SK-N-SH (cell line): ENCODE results near the gene SH3RF2. TPM values are rescaled to one million over a fixed set of nuclear protein-coding genes. Genes with fewer than 3 reads are reported as not detected.

ENCODE experiments used
- CTCF ChIA-PET: fragments of 300-600, 350-600 bp; formaldehyde crosslinking; extraction: SDS; loops from one replicate; lab custom pipeline; 2021; lab: Yijun Ruan, JAX
- POLR2A ChIA-PET: fragments of 350-600 bp; sonication (Branson Sonifier 250); formaldehyde crosslinking; extraction: SDS; loops from one replicate; lab custom pipeline; 2020; ENCODE audit warnings: antibody characterized with exemption, inconsistent platforms; lab: Yijun Ruan, JAX
- DNase-seq: peaks from one replicate; pipeline ENCODE4 v3.0.0; 2012
- H2AFZ ChIP-seq: fragments of 200-600 bp; sonication (generic); 2 replicates; pipeline ENCODE4 v1.8.1; 2016; ENCODE audit warnings: antibody characterized with exemption, mild to moderate bottlenecking, low read depth
- H3F3A ChIP-seq: fragments of 200-600 bp; sonication (generic); replicated peaks from 2 replicates; pipeline ENCODE3; 2016; ENCODE audit warnings: antibody characterized with exemption, mild to moderate bottlenecking; ENCODE audit not compliant: insufficient read depth
- H3K27ac ChIP-seq, 2 experiments: fragments of 200-500 bp in 1 of 2; fragments of 200-600 bp in 1 of 2; sonication (Bioruptor generic) in 1 of 2; sonication (generic), shearing (Covaris generic) in 1 of 2; 2 replicates each; pipeline versions ENCODE4 v1.5.1 to v1.6.1; 2014 to 2016; ENCODE audit warnings: low read depth in 2 of 2, inconsistent platforms in 1 of 2, low read length in 1 of 2, mild to moderate bottlenecking in 1 of 2, mixed read lengths in 1 of 2
- H3K27me3 ChIP-seq: fragments of 200-600 bp; sonication (generic), shearing (Covaris generic); 2 replicates; pipeline ENCODE4 v1.6.1; 2016; ENCODE audit warnings: mixed run types; ENCODE audit not compliant: insufficient read depth
- H3K36me3 ChIP-seq, 2 experiments: fragments of 200-500 bp in 1 of 2; fragments of 200-600 bp in 1 of 2; sonication (Bioruptor generic) in 1 of 2; sonication (generic) in 1 of 2; replicated peaks in 1 of 2; 2 replicates each; pipeline versions ENCODE3 to v1.5.1; 2014 to 2016; ENCODE audit warnings: low read length in 1 of 2, mild to moderate bottlenecking in 1 of 2; ENCODE audit not compliant: insufficient read depth in 2 of 2, control insufficient read depth in 1 of 2
- H3K4me1 ChIP-seq, 2 experiments: fragments of 200-500 bp in 1 of 2; fragments of 200-600 bp in 1 of 2; sonication (Bioruptor generic) in 1 of 2; sonication (generic), shearing (Covaris generic) in 1 of 2; 2 replicates each; pipeline versions ENCODE4 v1.5.1 to v1.6.1; 2014 to 2016; ENCODE audit warnings: low read depth in 1 of 2, low read length in 1 of 2, mixed run types in 1 of 2; ENCODE audit not compliant: insufficient read depth in 2 of 2, control insufficient read depth in 1 of 2
- H3K4me2 ChIP-seq: fragments of 200-600 bp; sonication (generic), shearing (Covaris generic); 2 replicates; pipeline ENCODE4 v1.6.1; 2017; ENCODE audit warnings: mixed run types
- H3K4me3 ChIP-seq, 2 experiments: fragments of 200-500 bp in 1 of 2; fragments of 200-600 bp in 1 of 2; sonication (Bioruptor generic) in 1 of 2; sonication (generic), shearing (Covaris generic) in 1 of 2; 2 replicates each; pipeline versions ENCODE4 v1.5.1 to v1.8.1; 2014 to 2016; ENCODE audit warnings: low read depth in 2 of 2, inconsistent platforms in 1 of 2, low read length in 1 of 2, mild to moderate bottlenecking in 1 of 2, mixed read lengths in 1 of 2, moderate library complexity in 1 of 2
- H3K79me2 ChIP-seq: fragments of 200-600 bp; sonication (generic); 2 replicates; pipeline ENCODE4 v1.8.1; 2017; ENCODE audit warnings: mild to moderate bottlenecking; ENCODE audit not compliant: insufficient read depth
- H3K9ac ChIP-seq: fragments of 200-600 bp; sonication (generic); 2 replicates; pipeline ENCODE4 v1.6.1; 2017; ENCODE audit warnings: mixed run types
- H3K9me2 ChIP-seq: fragments of 200-600 bp; sonication (generic); 2 replicates; pipeline ENCODE4 v1.6.1; 2017; ENCODE audit warnings: mixed run types
- H3K9me3 ChIP-seq: fragments of 200-600 bp; sonication (generic); 2 replicates; pipeline ENCODE4 v1.6.1; 2017; ENCODE audit warnings: mixed run types, mild to moderate bottlenecking, moderate library complexity
- H4K20me1 ChIP-seq: fragments of 200-600 bp; sonication (generic); 2 replicates; pipeline ENCODE4 v1.6.1; 2017; ENCODE audit warnings: mild to moderate bottlenecking, mixed run types; ENCODE audit not compliant: insufficient read depth
- CHD2 ChIP-seq: fragments of 150-350 bp; IDR thresholded peaks from 2 replicates; pipeline ENCODE4 v1.6.1; 2018; ENCODE audit warnings: low read length; ENCODE audit not compliant: partially characterized antibody
- EZH2phosphoT487 ChIP-seq: fragments of 200-600 bp; sonication (generic); IDR thresholded peaks from 2 replicates; pipeline ENCODE4 v1.6.1; 2017; ENCODE audit warnings: low read depth, mixed run types, mild to moderate bottlenecking, antibody characterized with exemption, moderate library complexity, borderline replicate concordance
- FOSL2 ChIP-seq: IDR thresholded peaks from 2 replicates; pipeline ENCODE4 v1.4.0; 2012; ENCODE audit warnings: low read depth, mild to moderate bottlenecking, moderate library complexity, borderline replicate concordance
- NFIC ChIP-seq: IDR thresholded peaks from 2 replicates; pipeline ENCODE4 v1.4.0; 2012; ENCODE audit warnings: borderline replicate concordance
- RAD21 ChIP-seq: IDR thresholded peaks from 2 replicates; pipeline ENCODE4 v1.6.1; 2012; ENCODE audit warnings: mild to moderate bottlenecking, low read length
- RCOR1 ChIP-seq: fragments of 150-350 bp; IDR thresholded peaks from 2 replicates; pipeline ENCODE4 v1.6.1; 2017; ENCODE audit warnings: antibody characterized with exemption, low read length
- SIN3A ChIP-seq: IDR thresholded peaks from 2 replicates; pipeline ENCODE4 v1.6.1; 2012; ENCODE audit warnings: low read depth, mild to moderate bottlenecking, low read length, moderate library complexity, borderline replicate concordance
- TAF1 ChIP-seq: IDR thresholded peaks from 2 replicates; pipeline ENCODE4 v1.6.1; 2012; ENCODE audit warnings: low read depth, mild to moderate bottlenecking, low read length, moderate library complexity, borderline replicate concordance
- TCF12 ChIP-seq: IDR thresholded peaks from 2 replicates; pipeline ENCODE4 v1.4.0; 2012
- TEAD4 ChIP-seq: IDR thresholded peaks from 2 replicates; pipeline ENCODE4 v1.4.0; 2012; ENCODE audit warnings: mild to moderate bottlenecking, borderline replicate concordance; ENCODE audit not compliant: insufficient read depth
- WGBS: methylation state at CpG from one replicate; pipeline ENCODE4 v1.1.6; 2017; ENCODE audit warnings: low lambda C conversion rate; 5-methylcytosine and 5-hydroxymethylcytosine counted together
- polyA plus RNA-seq, 3 experiments: library from polyadenylated mRNA; depleted of rRNA; stranded (reverse); fragments of >200 nt; gene quantifications; 2 replicates each; pipeline ENCODE4 v1.2.3, GENCODE V29; 2012
- TF ChIP-seq, protein P1 (sequence below): fragments of 200-600 bp; sonication (generic); IDR thresholded peaks from 2 replicates; pipeline ENCODE4 v1.6.1; 2017; ENCODE audit warnings: antibody characterized with exemption, mild to moderate bottlenecking, moderate library complexity
- TF ChIP-seq, protein P2 (sequence below): IDR thresholded peaks from 2 replicates; pipeline ENCODE4 v1.4.0; 2012; ENCODE audit warnings: low read depth, borderline replicate concordance
- TF ChIP-seq, protein P3 (sequence below): fragments of 150-350 bp; IDR thresholded peaks from 2 replicates; pipeline ENCODE4 v1.6.1; 2017; ENCODE audit warnings: antibody characterized with exemption, low read length, low read depth, borderline replicate concordance

The SH3RF2 gene
- polyA plus RNA-seq, 1 of the 3 experiments (the other 2 are of a cell fraction): 0.87 TPM

DNA sequence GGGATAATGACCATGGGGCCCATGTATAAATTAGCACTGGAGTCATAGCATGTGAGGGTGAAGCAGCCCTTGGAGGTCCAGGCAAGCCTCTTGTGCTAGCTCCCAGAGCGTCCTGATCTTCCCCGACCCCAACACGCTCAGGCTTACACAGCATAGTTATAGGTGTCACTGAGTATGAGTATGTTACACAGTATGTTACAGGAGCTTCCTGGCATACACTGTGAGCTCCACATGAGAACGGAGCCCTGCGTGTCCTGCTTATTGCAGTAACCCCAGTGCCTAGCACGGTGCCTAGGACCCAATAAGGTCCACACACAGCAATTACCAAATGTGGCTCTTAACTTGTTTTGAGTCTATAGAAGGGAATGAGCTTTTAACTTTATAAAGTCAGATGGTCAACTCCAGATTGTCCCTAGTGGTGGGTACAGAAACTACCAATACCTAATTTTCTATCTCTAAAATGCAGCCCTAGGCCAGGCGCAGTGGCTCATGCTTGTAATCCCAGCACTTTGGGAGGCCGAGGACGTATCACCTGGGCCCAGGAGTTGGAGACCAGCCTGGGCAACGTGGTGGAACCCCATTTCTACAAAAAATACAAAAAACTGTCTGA is 104.9 kb downstream of the SH3RF2 start:
- H3K27me3 ChIP-seq: no peaks in the 10 kb centered on the region
- no peaks in the 10 kb centered on the region for H3K79me2 ChIP-seq
- H3K4me1 ChIP-seq: peaks cover 0 to 9% of the 10 kb centered on the region in 2 experiments; a peak in 2 of 4 replicates
- CTCF ChIA-PET: interaction anchor here (0.6 to 2.3 kb wide), 19 partner anchors 8 to 1840 kb away, joined by 3 to 18 read pairs (median 4); partner anchors contain the start of gene PLAC8L1
- no peaks in the 10 kb centered on the region for H3F3A ChIP-seq
- no peaks in the 10 kb centered on the region for H3K9me2 ChIP-seq
- no peaks in the 10 kb centered on the region for H3K36me3 ChIP-seq
- H4K20me1 ChIP-seq: no peaks in the 10 kb centered on the region
- no peak for DNase-seq
- no peak for TF ChIP-seq TAF1
- TF ChIP-seq, protein P1, sequence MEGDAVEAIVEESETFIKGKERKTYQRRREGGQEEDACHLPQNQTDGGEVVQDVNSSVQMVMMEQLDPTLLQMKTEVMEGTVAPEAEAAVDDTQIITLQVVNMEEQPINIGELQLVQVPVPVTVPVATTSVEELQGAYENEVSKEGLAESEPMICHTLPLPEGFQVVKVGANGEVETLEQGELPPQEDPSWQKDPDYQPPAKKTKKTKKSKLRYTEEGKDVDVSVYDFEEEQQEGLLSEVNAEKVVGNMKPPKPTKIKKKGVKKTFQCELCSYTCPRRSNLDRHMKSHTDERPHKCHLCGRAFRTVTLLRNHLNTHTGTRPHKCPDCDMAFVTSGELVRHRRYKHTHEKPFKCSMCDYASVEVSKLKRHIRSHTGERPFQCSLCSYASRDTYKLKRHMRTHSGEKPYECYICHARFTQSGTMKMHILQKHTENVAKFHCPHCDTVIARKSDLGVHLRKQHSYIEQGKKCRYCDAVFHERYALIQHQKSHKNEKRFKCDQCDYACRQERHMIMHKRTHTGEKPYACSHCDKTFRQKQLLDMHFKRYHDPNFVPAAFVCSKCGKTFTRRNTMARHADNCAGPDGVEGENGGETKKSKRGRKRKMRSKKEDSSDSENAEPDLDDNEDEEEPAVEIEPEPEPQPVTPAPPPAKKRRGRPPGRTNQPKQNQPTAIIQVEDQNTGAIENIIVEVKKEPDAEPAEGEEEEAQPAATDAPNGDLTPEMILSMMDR: peak; percentile 56
- no peak for TF ChIP-seq TCF12
- TF ChIP-seq RAD21: 0 out of 2 replicates have a peak, but pooled peaks have one; percentile 20
- TF ChIP-seq, all 33 proteins: peak for 2
- H3K9ac ChIP-seq: no peak overlapping the region
- H2AFZ ChIP-seq: no peak overlapping the region
- no peaks in the 10 kb centered on the region for H3K9me3 ChIP-seq
- POLR2A ChIA-PET: no interaction called here
- no peak overlapping the region for H3K4me3 ChIP-seq
- H3K4me2 ChIP-seq: no peak overlapping the region
- 78% methylated on average over 10 of the region's 10 CpGs for WGBS
- no peak overlapping the region for H3K27ac ChIP-seq

DNA sequence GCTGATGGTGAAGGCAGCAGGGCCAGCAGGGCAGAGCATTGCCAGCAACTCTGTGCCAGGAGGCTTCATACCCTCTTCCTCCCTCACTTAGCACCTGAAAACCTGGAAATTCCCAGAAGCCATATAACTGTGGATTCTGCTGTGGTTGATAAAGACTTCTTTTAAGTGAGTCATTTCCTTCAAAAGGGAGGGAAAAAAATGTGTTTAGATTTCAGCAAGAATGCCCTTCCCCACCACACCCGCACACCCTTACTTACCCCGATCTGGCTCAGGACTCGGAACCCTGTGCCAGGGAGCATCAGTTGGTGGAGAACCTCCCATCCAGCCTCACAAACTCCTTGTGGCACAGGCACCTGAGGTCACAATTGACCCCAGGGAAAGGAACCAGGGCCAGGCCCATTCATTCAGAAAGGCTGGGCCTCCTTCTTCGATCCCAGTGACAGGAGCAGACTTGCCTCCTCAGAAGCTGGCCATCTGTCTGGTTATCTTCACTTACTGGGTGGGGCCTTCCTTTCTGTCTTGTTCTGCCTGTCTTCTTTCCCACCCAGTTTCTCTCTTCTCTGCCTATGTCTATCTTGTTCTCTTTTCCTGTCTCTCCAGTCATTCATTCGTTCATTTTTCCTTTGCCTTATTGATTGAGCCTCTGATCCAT is 106.4 kb downstream of the SH3RF2 start:
- no peaks in the 10 kb centered on the region for H3K9me2 ChIP-seq
- no peak overlapping the region for H3K4me2 ChIP-seq
- WGBS: 77% methylated on average over 4 of the region's 5 CpGs
- no peak overlapping the region for H3K4me3 ChIP-seq
- no peaks in the 10 kb centered on the region for H3K27me3 ChIP-seq
- H3K4me1 ChIP-seq: peaks cover 0 to 7% of the 10 kb centered on the region in 2 experiments; a peak in 2 of 4 replicates
- no peaks in the 10 kb centered on the region for H4K20me1 ChIP-seq
- TF ChIP-seq TCF12: peak; percentile 46
- TF ChIP-seq TEAD4: 0 out of 2 replicates have a peak, but pooled peaks have one; percentile 10
- peak; percentile 44; the same call in 1 of the 2 replicates for TF ChIP-seq FOSL2
- no peak for TF ChIP-seq EZH2phosphoT487
- no peak overlapping the region for H3K27ac ChIP-seq
- ChIA-PET CTCF (interaction anchor here (1.6 kb wide), 1 partner anchor 28 kb away, joined by 3 read pairs; no protein-coding TSS in a partner anchor), POLR2A (no interaction called here)
- H3F3A ChIP-seq: no peaks in the 10 kb centered on the region
- H2AFZ ChIP-seq: no peak overlapping the region
- H3K36me3 ChIP-seq: no peaks in the 10 kb centered on the region
- no peaks in the 10 kb centered on the region for H3K9me3 ChIP-seq
- no peak for DNase-seq
- no peak overlapping the region for H3K9ac ChIP-seq
- no peaks in the 10 kb centered on the region for H3K79me2 ChIP-seq

DNA sequence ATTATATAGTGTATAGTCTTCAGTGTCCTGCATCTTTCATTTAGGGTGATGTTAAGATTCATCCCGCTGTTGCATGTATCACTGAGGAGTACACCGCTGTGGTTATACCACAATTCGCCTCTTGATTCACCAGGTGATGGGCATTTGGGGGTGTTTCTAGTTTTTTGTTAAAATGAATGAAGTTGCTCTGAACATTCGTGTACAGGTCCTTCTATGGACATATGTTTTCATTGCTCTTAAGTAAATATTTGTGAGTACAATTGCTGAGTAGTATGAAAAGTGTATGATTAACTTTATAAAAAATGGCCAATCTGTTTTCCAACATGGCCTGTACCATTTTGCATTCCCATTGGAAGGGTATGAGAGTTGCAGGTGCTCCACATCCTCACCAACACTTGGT is 107.3 kb downstream of the SH3RF2 start:
- ChIA-PET POLR2A (no interaction called here), CTCF (interaction anchor here (0.6 to 0.9 kb wide), 2 partner anchors 218 to 1906 kb away, joined by 3 read pairs; no protein-coding TSS in a partner anchor)
- no peaks in the 10 kb centered on the region for H3K9me2 ChIP-seq
- H3K9ac ChIP-seq: no peak overlapping the region
- H3F3A ChIP-seq: no peaks in the 10 kb centered on the region
- H3K79me2 ChIP-seq: no peaks in the 10 kb centered on the region
- no peaks in the 10 kb centered on the region for H3K9me3 ChIP-seq
- 94% methylated on average over 4 of the region's 4 CpGs for WGBS
- H3K27ac ChIP-seq: no peak overlapping the region
- no peak overlapping the region for H3K4me2 ChIP-seq
- no peak overlapping the region for H2AFZ ChIP-seq
- no peaks in the 10 kb centered on the region for H3K36me3 ChIP-seq
- no peak overlapping the region for H3K4me3 ChIP-seq
- no peak for TF ChIP-seq EZH2phosphoT487
- TF ChIP-seq, protein P2, sequence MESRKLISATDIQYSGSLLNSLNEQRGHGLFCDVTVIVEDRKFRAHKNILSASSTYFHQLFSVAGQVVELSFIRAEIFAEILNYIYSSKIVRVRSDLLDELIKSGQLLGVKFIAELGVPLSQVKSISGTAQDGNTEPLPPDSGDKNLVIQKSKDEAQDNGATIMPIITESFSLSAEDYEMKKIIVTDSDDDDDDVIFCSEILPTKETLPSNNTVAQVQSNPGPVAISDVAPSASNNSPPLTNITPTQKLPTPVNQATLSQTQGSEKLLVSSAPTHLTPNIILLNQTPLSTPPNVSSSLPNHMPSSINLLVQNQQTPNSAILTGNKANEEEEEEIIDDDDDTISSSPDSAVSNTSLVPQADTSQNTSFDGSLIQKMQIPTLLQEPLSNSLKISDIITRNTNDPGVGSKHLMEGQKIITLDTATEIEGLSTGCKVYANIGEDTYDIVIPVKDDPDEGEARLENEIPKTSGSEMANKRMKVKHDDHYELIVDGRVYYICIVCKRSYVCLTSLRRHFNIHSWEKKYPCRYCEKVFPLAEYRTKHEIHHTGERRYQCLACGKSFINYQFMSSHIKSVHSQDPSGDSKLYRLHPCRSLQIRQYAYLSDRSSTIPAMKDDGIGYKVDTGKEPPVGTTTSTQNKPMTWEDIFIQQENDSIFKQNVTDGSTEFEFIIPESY: no peak
- no peak for TF ChIP-seq FOSL2
- no peak for TF ChIP-seq NFIC
- no peak for TF ChIP-seq CHD2
- TF ChIP-seq, protein P3, sequence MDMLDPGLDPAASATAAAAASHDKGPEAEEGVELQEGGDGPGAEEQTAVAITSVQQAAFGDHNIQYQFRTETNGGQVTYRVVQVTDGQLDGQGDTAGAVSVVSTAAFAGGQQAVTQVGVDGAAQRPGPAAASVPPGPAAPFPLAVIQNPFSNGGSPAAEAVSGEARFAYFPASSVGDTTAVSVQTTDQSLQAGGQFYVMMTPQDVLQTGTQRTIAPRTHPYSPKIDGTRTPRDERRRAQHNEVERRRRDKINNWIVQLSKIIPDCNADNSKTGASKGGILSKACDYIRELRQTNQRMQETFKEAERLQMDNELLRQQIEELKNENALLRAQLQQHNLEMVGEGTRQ: no peak
- TF ChIP-seq SIN3A: no peak
- no peak for TF ChIP-seq RCOR1
- TF ChIP-seq, all 33 proteins: peak for 0
- no peak for DNase-seq
- H3K4me1 ChIP-seq: peaks cover 0 to 6% of the 10 kb centered on the region in 2 experiments; a peak in 2 of 4 replicates
- no peaks in the 10 kb centered on the region for H3K27me3 ChIP-seq
- H4K20me1 ChIP-seq: no peaks in the 10 kb centered on the region
